H1 (cell line): ENCODE data around the gene MPDU1. TPM values are rescaled to one million over a fixed set of nuclear protein-coding genes. Genes with fewer than 3 reads are reported as not detected.

ENCODE experiments used
- CTCF ChIA-PET: fragments of 300-600 bp; sonication (Branson Sonifier 250); formaldehyde crosslinking; loops from one replicate; lab custom pipeline; 2021; ENCODE audit not compliant: partially characterized antibody; lab: Charles Lee
- POLR2A ChIA-PET: fragments of 300-600 bp; sonication (Branson Sonifier 250); formaldehyde crosslinking; loops from one replicate; lab custom pipeline; 2021; ENCODE audit warnings: inconsistent platforms; ENCODE audit not compliant: partially characterized antibody; lab: Charles Lee
- DNase-seq, 2 experiments: peaks; one replicate each; pipeline versions ENCODE4 v3.0.0 to v3.0.0-alpha.2; 2010 to 2022; ENCODE audit warnings: low spot score in 2 of 2, low read depth in 1 of 2, mixed read lengths in 1 of 2
- FAIRE-seq: peaks from 2 replicates; lab custom pipeline; 2011; peaks lifted over from hg19 to GRCh38; lab: Jason Lieb, UNC
- H2AFZ ChIP-seq: 2 replicates; pipeline ENCODE4 v1.8.1; 2012; ENCODE audit warnings: low read length, inconsistent platforms
- H2AK5ac ChIP-seq: 2 replicates; pipeline ENCODE4 v1.6.1; 2013; ENCODE audit warnings: low read depth, low read length
- H2BK120ac ChIP-seq: replicated peaks from 2 replicates; pipeline ENCODE3; 2013; ENCODE audit warnings: low read depth, low read length, inconsistent platforms
- H2BK12ac ChIP-seq: 2 replicates; pipeline ENCODE4 v1.6.1; 2013; ENCODE audit warnings: low read depth, low read length
- H2BK15ac ChIP-seq: 2 replicates; pipeline ENCODE4 v1.6.1; 2013; ENCODE audit warnings: low read length
- H2BK20ac ChIP-seq: 2 replicates; pipeline ENCODE4 v1.6.1; 2013; ENCODE audit warnings: low read length
- H2BK5ac ChIP-seq: 2 replicates; pipeline ENCODE4 v1.6.1; 2013; ENCODE audit warnings: low read depth, low read length
- H3K14ac ChIP-seq: 2 replicates; pipeline ENCODE4 v1.6.1; 2013; ENCODE audit warnings: inconsistent platforms; ENCODE audit not compliant: insufficient read length
- H3K18ac ChIP-seq: 2 replicates; pipeline ENCODE4 v1.6.1; 2013; ENCODE audit warnings: low read length; ENCODE audit errors: extremely low read depth
- H3K23ac ChIP-seq: 2 replicates; pipeline ENCODE4 v1.6.1; 2013; ENCODE audit warnings: inconsistent platforms; ENCODE audit not compliant: insufficient read length
- H3K23me2 ChIP-seq: 2 replicates; pipeline ENCODE4 v1.6.1; 2013; ENCODE audit warnings: low read depth, low read length
- H3K27ac ChIP-seq: 2 replicates; pipeline ENCODE4 v1.6.1; 2011; ENCODE audit warnings: low read depth, low read length, inconsistent platforms
- H3K27me3 ChIP-seq, 4 experiments: replicated peaks in 1 of 4; 1 replicate in 1 of 4; 2 replicates in 3 of 4; pipeline versions ENCODE4 v1.6.1 to v1.8.1; 2011 to 2013; ENCODE audit warnings: low read length in 3 of 4, mild to moderate bottlenecking in 3 of 4, inconsistent platforms in 2 of 4, mixed read lengths in 2 of 4, moderate library complexity in 1 of 4; ENCODE audit not compliant: control insufficient read depth in 3 of 4, insufficient read depth in 3 of 4; ENCODE audit errors: extremely low read depth in 1 of 4
- H3K36me3 ChIP-seq, 4 experiments: 2 replicates each; pipeline versions ENCODE4 v1.6.1 to v1.8.1; 2011 to 2013; ENCODE audit warnings: mild to moderate bottlenecking in 4 of 4, low read length in 3 of 4, moderate library complexity in 2 of 4, control low read depth in 1 of 4, inconsistent platforms in 1 of 4; ENCODE audit not compliant: insufficient read depth in 4 of 4, control insufficient read depth in 2 of 4
- H3K4ac ChIP-seq: replicated peaks from 2 replicates; pipeline ENCODE3; 2013; ENCODE audit warnings: low read length, low read depth, mixed read lengths, inconsistent platforms; ENCODE audit not compliant: insufficient read length
- H3K4me1 ChIP-seq, 4 experiments: replicated peaks in 1 of 4; 1 replicate in 1 of 4; 2 replicates in 3 of 4; pipeline versions ENCODE4 v1.6.1 to v1.8.1; 2011 to 2013; ENCODE audit warnings: low read length in 3 of 4, inconsistent platforms in 2 of 4, mixed read lengths in 1 of 4; ENCODE audit not compliant: insufficient read depth in 4 of 4, control insufficient read depth in 3 of 4
- H3K4me2 ChIP-seq, 2 experiments: 2 replicates each; pipeline versions ENCODE4 v1.6.1 to v1.8.1; 2011 to 2013; ENCODE audit warnings: low read depth in 2 of 2, low read length in 2 of 2, control low read depth in 1 of 2, inconsistent platforms in 1 of 2, mild to moderate bottlenecking in 1 of 2; ENCODE audit not compliant: insufficient read depth in 1 of 2
- H3K4me3 ChIP-seq, 4 experiments: fragments of 200-600, 300-600 bp in 1 of 4; sonication (generic), shearing (Covaris generic), sonication (Bioruptor Twin) in 1 of 4; 2 replicates each; pipeline versions ENCODE4 v1.5.1 to v1.8.1; 2011 to 2016; ENCODE audit warnings: low read length in 4 of 4, low read depth in 3 of 4, control low read depth in 2 of 4, inconsistent platforms in 2 of 4, mild to moderate bottlenecking in 2 of 4, mixed read lengths in 1 of 4, moderate library complexity in 1 of 4; ENCODE audit not compliant: insufficient read depth in 2 of 4; ENCODE audit errors: extremely low read depth in 1 of 4
- H3K56ac ChIP-seq: replicated peaks from 2 replicates; pipeline ENCODE3; 2013; ENCODE audit warnings: low read depth, mild to moderate bottlenecking, mixed read lengths, low read length, inconsistent platforms; ENCODE audit not compliant: insufficient read length
- H3K79me1 ChIP-seq: 2 replicates; pipeline ENCODE4 v1.6.1; 2013; ENCODE audit warnings: low read depth, low read length, control low read depth
- H3K79me2 ChIP-seq, 2 experiments: 2 replicates each; pipeline versions ENCODE4 v1.6.1 to v1.8.1; 2012 to 2013; ENCODE audit warnings: low read length in 2 of 2, mild to moderate bottlenecking in 2 of 2, inconsistent platforms in 1 of 2; ENCODE audit not compliant: insufficient read depth in 2 of 2, control insufficient read depth in 1 of 2
- H3K9ac ChIP-seq, 4 experiments: replicated peaks in 1 of 4; 1 replicate in 1 of 4; 2 replicates in 3 of 4; pipeline versions ENCODE4 v1.6.1 to v1.8.1; 2011 to 2013; ENCODE audit warnings: low read depth in 3 of 4, low read length in 3 of 4, control low read depth in 2 of 4, mild to moderate bottlenecking in 2 of 4, moderate library complexity in 2 of 4, inconsistent platforms in 1 of 4; ENCODE audit errors: extremely low read depth in 1 of 4
- H3K9me3 ChIP-seq, 2 experiments: 2 replicates each; pipeline versions ENCODE4 v1.6.1 to v1.8.1; 2012 to 2013; ENCODE audit warnings: mild to moderate bottlenecking in 2 of 2, moderate library complexity in 2 of 2, control low read depth in 1 of 2, inconsistent platforms in 1 of 2, low read depth in 1 of 2, low read length in 1 of 2, mixed read lengths in 1 of 2; ENCODE audit not compliant: insufficient read depth in 2 of 2
- H4K20me1 ChIP-seq, 2 experiments: replicated peaks in 1 of 2; 2 replicates each; pipeline versions ENCODE3 to v1.8.1; 2011 to 2013; ENCODE audit warnings: inconsistent platforms in 2 of 2, low read length in 2 of 2, mild to moderate bottlenecking in 1 of 2; ENCODE audit not compliant: insufficient read depth in 2 of 2, control insufficient read depth in 1 of 2
- H4K5ac ChIP-seq: 2 replicates; pipeline ENCODE4 v1.6.1; 2013; ENCODE audit warnings: low read length, low read depth, mixed read lengths, inconsistent platforms; ENCODE audit not compliant: insufficient read length
- H4K8ac ChIP-seq: 2 replicates; pipeline ENCODE4 v1.8.0; 2013; ENCODE audit warnings: mild to moderate bottlenecking, moderate library complexity, low read length, inconsistent platforms; ENCODE audit not compliant: insufficient read depth; ENCODE audit errors: extremely low read depth
- H4K91ac ChIP-seq: replicated peaks from 2 replicates; pipeline ENCODE3; 2013; ENCODE audit warnings: low read length, mixed read lengths, inconsistent platforms; ENCODE audit not compliant: insufficient read length
- SP4 ChIP-seq: IDR thresholded peaks from 2 replicates; pipeline ENCODE4 v1.6.1; 2012; ENCODE audit warnings: low read length, inconsistent platforms
- WGBS, 2 experiments: shearing (Covaris generic) in 1 of 2; methylation state at CpG; one replicate each; pipeline versions ENCODE4 v1.1.6 to v1.1.7; 2013 to 2015; ENCODE audit warnings: low lambda C conversion rate in 2 of 2, mixed read lengths in 2 of 2, inconsistent platforms in 1 of 2, low coverage in 1 of 2, missing lambda C conversion rate in 1 of 2; ENCODE audit not compliant: insufficient replicate concordance in 2 of 2, insufficient coverage in 1 of 2, insufficient read length in 1 of 2; ENCODE audit errors: extremely low coverage in 1 of 2, missing lambda C conversion rate in 1 of 2; 5-methylcytosine and 5-hydroxymethylcytosine counted together
- polyA plus RNA-seq, 7 experiments: library from polyadenylated mRNA; depleted of rRNA in 3 of 7; stranded (reverse) in 5 of 7; unstranded in 2 of 7; fragments of >200 nt in 5 of 7; fragments of 200-250 nt in 2 of 7; gene quantifications; 1 replicate in 5 of 7; 2 replicates in 1 of 7; 4 replicates in 1 of 7; pipeline versions ENCODE4 v1.2.1 to v1.2.3, GENCODE V29; 2011 to 2013; ENCODE audit warnings: missing spikeins in 2 of 7, mixed read lengths in 2 of 7
- total RNA-seq: library from RNA; stranded (reverse); fragmentation: NEBNext Ultra II Directional; extraction: Animal tissue kit (Norgen Biotek cat#: 25700); gene quantifications from 2 replicates; pipeline ENCODE4 v1.2.1, GENCODE V29; 2021
- TF ChIP-seq, protein P1 (sequence below): IDR thresholded peaks from 2 replicates; pipeline ENCODE4 v1.6.1; 2012; ENCODE audit warnings: inconsistent platforms

MPDU1 gene
- total and polyA plus RNA-seq, 2 of the 8 experiments (the other 6 are each of a cell fraction or from before 2014, with no cell fraction given): 63.2 to 142 TPM

DNA sequence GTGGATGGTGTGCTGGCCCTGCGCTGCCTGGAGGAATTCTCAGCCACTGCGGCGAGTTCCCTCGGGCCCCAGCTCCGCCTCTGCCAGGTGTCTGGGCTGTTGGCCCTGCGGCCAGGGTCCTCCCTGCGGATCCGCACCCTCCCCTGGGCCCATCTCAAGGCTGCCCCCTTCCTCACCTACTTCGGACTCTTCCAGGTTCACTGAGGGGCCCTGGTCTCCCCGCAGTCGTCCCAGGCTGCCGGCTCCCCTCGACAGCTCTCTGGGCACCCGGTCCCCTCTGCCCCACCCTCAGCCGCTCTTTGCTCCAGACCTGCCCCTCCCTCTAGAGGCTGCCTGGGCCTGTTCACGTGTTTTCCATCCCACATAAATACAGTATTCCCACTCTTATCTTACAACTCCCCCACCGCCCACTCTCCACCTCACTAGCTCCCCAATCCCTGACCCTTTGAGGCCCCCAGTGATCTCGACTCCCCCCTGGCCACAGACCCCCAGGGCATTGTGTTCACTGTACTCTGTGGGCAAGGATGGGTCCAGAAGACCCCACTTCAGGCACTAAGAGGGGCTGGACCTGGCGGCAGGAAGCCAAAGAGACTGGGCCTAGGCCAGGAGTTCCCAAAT lies 26.4 kb upstream of the MPDU1 start:
- H3K4ac ChIP-seq: peak overlapping the region; percentile 66
- H4K5ac ChIP-seq: peak overlapping the region; percentile 55
- peak overlapping the region; percentile 46; the same call in 1 of the 2 replicates for H4K8ac ChIP-seq
- 57 to 100% methylated on average over 1 to 14 of the region's 19 CpGs for WGBS, 2 experiments
- H3K9me3 ChIP-seq: no peaks in the 10 kb centered on the region
- H3K4me3 ChIP-seq: peak overlapping the region in 1 of 4 experiments; percentile 34; a peak in 1 of 8 replicates
- no peak overlapping the region for H3K14ac ChIP-seq
- H3K9ac ChIP-seq: no peak overlapping the region
- H3K79me2 ChIP-seq: peaks cover 0 to 3% of the 10 kb centered on the region in 2 experiments; a peak in 2 of 4 replicates
- no peak overlapping the region for H4K91ac ChIP-seq
- no peaks in the 10 kb centered on the region for H3K36me3 ChIP-seq
- H3K18ac ChIP-seq: peak overlapping the region; percentile 32; the same call in 1 of the 2 replicates
- CTCF ChIA-PET: interaction anchor here (0.6 to 12.7 kb wide), 14 partner anchors 9 to 338 kb away, joined by 3 to 251 read pairs (median 4); partner anchors contain the start of genes SLC2A4, SOX15, TP53 and WRAP53
- no peak overlapping the region for H3K27ac ChIP-seq
- peaks cover 0 to 3% of the 10 kb centered on the region in 2 experiments for H4K20me1 ChIP-seq
- H3K56ac ChIP-seq: no peak overlapping the region
- DNase-seq (no peak), FAIRE-seq (no peak)
- no peaks in the 10 kb centered on the region; the same call in 1 of the 2 replicates for H3K79me1 ChIP-seq
- H3K23me2 ChIP-seq: peaks cover 2% of the 10 kb centered on the region; the same call in 1 of the 2 replicates
- peak overlapping the region; percentile 34 to 61 for H3K4me2 ChIP-seq
- H2BK12ac ChIP-seq: peak overlapping the region; percentile 43; the same call in 1 of the 2 replicates
- peaks cover 11 to 37% (median 23%) of the 10 kb centered on the region in 4 experiments for H3K4me1 ChIP-seq
- no peak overlapping the region; the same call in 1 of the 2 replicates for H2AK5ac ChIP-seq
- TF ChIP-seq SP4: no peak
- TF ChIP-seq, protein P1, sequence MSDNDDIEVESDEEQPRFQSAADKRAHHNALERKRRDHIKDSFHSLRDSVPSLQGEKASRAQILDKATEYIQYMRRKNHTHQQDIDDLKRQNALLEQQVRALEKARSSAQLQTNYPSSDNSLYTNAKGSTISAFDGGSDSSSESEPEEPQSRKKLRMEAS: peak; percentile 2; the same call in 1 of the 2 replicates
- 0 out of 2 replicates have a peak overlapping the region, but pooled peaks have one; percentile 13 for H2BK20ac ChIP-seq
- H2BK120ac ChIP-seq: no peak overlapping the region
- POLR2A ChIA-PET: interaction anchor here (0.7 to 37.5 kb wide), 20 partner anchors 8 to 294 kb away, joined by 3 to 1144 read pairs (median 4); partner anchors contain the start of genes ACAP1, CD68, MPDU1 and POLR2A
- H2BK15ac ChIP-seq: peak overlapping the region; percentile 61; the same call in 1 of the 2 replicates
- no peak overlapping the region for H2AFZ ChIP-seq
- no peaks in the 10 kb centered on the region for H3K27me3 ChIP-seq
- H2BK5ac ChIP-seq: peak overlapping the region; percentile 39; the same call in 1 of the 2 replicates
- H3K23ac ChIP-seq: no peak overlapping the region
